ENCODE measurements around the gene SENP3.

GRCh38 chr17:7557147-7557764, 4.5 kb upstream of the SENP3 start:
- TF ChIP-seq CTCF (IDR thresholded peaks at IDR 0.05) (no peak), POLR2AphosphoS5 (IDR thresholded peaks at IDR 0.05) (no peak), POLR2A (IDR thresholded peaks at IDR 0.05) (no peak)
